ENCODE measurements around the gene REPIN1.

GRCh38 chr7:150398108-150398964, 29.7 kb downstream of the REPIN1 start:
- no peak for TF ChIP-seq CTCF (IDR thresholded peaks at IDR 0.05 in 4 of 5, conservative IDR thresholded peaks at IDR 0.05 in 1 of 5)
- TF ChIP-seq POLR2A (IDR thresholded peaks at IDR 0.05): no peak

All from gastrocnemius medialis (tissue), 4 donors.